Measurements from ENCODE around the gene LLGL2.

The LLGL2 gene

DNA sequence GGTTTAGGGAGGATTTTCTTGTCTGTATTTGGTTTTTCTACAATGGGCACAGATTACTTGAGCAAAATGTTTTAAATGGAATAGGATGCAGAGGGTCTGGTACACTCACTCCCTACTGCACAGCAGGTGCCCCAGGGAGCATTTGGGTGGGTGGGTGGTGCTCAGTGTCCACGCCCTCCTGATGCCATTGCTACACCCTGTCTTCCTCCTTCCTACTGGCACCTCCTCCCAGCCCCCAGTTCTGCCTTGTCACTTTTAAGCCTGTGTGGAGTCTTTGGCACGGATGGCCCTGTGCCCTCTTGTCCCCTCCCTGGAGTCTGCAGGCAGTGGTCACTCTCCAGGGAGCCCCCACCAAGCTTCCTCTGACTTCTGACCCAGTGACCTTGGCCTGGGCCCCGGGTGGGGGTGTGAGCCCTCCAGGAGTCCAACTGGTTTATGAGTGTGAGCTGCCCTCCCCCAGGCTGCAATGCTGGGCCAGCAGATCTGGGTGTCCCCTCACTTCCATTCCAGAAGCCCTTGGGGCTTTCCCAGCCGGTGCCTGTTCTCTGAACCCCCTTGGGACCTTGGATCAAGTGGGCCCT lies 15.5 kb downstream of the LLGL2 start:
- H3K27ac ChIP-seq (ENCODE audit: low read depth, low read length) = no peak overlapping the region
- no peaks in the 10 kb centered on the region for H3K9me2 ChIP-seq (replicated peaks; ENCODE audit: control insufficient read depth, low read length)
- no peaks in the 10 kb centered on the region for H3F3A ChIP-seq (ENCODE audit: control insufficient read depth, insufficient read depth)
- H3K4me3 ChIP-seq (ENCODE audit: low read length) = no peak overlapping the region
- H3K36me3 ChIP-seq (ENCODE audit: control insufficient read depth, low read length) = no peaks in the 10 kb centered on the region
- no peaks in the 10 kb centered on the region for H3K79me2 ChIP-seq (ENCODE audit: control insufficient read depth, low read length)
- H4K20me1 ChIP-seq (ENCODE audit: control insufficient read depth, insufficient read depth, low read depth, low read length) = no peaks in the 10 kb centered on the region
- TF ChIP-seq CTCF (IDR thresholded peaks at IDR 0.05; ENCODE audit: low read depth, low read length, poor library complexity, severe bottlenecking) (no peak), EZH2phosphoT487 (IDR thresholded peaks at IDR 0.05; ENCODE audit: borderline replicate concordance, low read length) (no peak)
- no peak overlapping the region for H3K4me2 ChIP-seq (ENCODE audit: low read length)
- no peaks in the 10 kb centered on the region for H3K4me1 ChIP-seq (ENCODE audit: control insufficient read depth, low read length)
- no peaks in the 10 kb centered on the region for H3K27me3 ChIP-seq (ENCODE audit: control insufficient read depth, low read length)
- no peaks in the 10 kb centered on the region for H3K9me3 ChIP-seq (ENCODE audit: control insufficient read depth, insufficient read depth, low read length)

GRCh38 chr17:75542229-75542628 lies 16.7 kb downstream of the LLGL2 start:
- no peak overlapping the region for H3K4me2 ChIP-seq (ENCODE audit: low read length)
- no peaks in the 10 kb centered on the region for H3K4me1 ChIP-seq (ENCODE audit: control insufficient read depth, low read length)
- H3K79me2 ChIP-seq (ENCODE audit: control insufficient read depth, low read length) = no peaks in the 10 kb centered on the region
- H3K9me3 ChIP-seq (ENCODE audit: control insufficient read depth, insufficient read depth, low read length) = no peaks in the 10 kb centered on the region
- H3K27ac ChIP-seq (ENCODE audit: low read depth, low read length) = no peak overlapping the region
- no peaks in the 10 kb centered on the region for H4K20me1 ChIP-seq (ENCODE audit: control insufficient read depth, insufficient read depth, low read depth, low read length)
- H3F3A ChIP-seq (ENCODE audit: control insufficient read depth, insufficient read depth) = no peaks in the 10 kb centered on the region
- no peaks in the 10 kb centered on the region for H3K9me2 ChIP-seq (replicated peaks; ENCODE audit: control insufficient read depth, low read length)
- H3K36me3 ChIP-seq (ENCODE audit: control insufficient read depth, low read length) = no peaks in the 10 kb centered on the region
- H3K27me3 ChIP-seq (ENCODE audit: control insufficient read depth, low read length) = no peaks in the 10 kb centered on the region
- TF ChIP-seq EZH2phosphoT487 (IDR thresholded peaks at IDR 0.05; ENCODE audit: borderline replicate concordance, low read length) (no peak), CTCF (IDR thresholded peaks at IDR 0.05; ENCODE audit: low read depth, low read length, poor library complexity, severe bottlenecking) (no peak)
- no peak overlapping the region for H3K4me3 ChIP-seq (ENCODE audit: low read length)

DNA sequence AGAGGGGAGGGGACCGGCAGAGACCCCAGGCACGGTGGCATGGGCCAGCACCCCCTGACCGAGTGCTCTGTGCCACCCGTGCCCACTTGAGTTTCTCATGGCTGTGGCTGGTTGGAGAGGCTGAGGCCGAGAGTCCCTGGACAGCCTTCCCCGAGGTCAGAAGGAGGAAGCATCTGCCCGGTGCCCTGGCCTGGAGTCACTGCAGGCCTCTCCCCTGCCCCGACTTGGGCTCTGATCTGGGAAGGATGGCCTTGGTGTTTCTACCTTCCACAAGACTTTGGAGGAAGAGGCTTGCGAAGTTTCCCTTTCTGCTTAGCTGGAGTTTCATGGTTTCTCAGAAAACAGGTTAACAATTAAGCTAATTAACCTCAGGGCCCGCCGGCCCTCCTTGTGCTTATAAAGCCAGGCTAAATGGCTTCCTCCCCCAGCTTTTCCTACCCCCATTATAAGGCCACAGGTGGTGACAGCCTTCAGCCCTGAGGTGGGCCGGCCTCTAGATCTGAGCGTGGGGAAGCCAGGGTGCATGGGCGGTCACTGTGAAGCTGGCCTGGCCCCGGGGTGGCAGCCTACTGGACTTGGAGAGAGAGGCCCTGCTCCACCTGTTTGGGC lies 17.3 kb downstream of the LLGL2 start:
- no peaks in the 10 kb centered on the region for H3F3A ChIP-seq (ENCODE audit: control insufficient read depth, insufficient read depth)
- H4K20me1 ChIP-seq (ENCODE audit: control insufficient read depth, insufficient read depth, low read depth, low read length) = no peaks in the 10 kb centered on the region
- no peak overlapping the region for H3K4me3 ChIP-seq (ENCODE audit: low read length)
- H3K36me3 ChIP-seq (ENCODE audit: control insufficient read depth, low read length) = no peaks in the 10 kb centered on the region
- no peaks in the 10 kb centered on the region for H3K27me3 ChIP-seq (ENCODE audit: control insufficient read depth, low read length)
- H3K4me2 ChIP-seq (ENCODE audit: low read length) = no peak overlapping the region
- no peak overlapping the region for H3K27ac ChIP-seq (ENCODE audit: low read depth, low read length)
- no peaks in the 10 kb centered on the region for H3K9me3 ChIP-seq (ENCODE audit: control insufficient read depth, insufficient read depth, low read length)
- no peaks in the 10 kb centered on the region for H3K4me1 ChIP-seq (ENCODE audit: control insufficient read depth, low read length)
- TF ChIP-seq CTCF (IDR thresholded peaks at IDR 0.05; ENCODE audit: low read depth, low read length, poor library complexity, severe bottlenecking) = no peak
- TF ChIP-seq EZH2phosphoT487 (IDR thresholded peaks at IDR 0.05; ENCODE audit: borderline replicate concordance, low read length) = no peak
- H3K79me2 ChIP-seq (ENCODE audit: control insufficient read depth, low read length) = no peaks in the 10 kb centered on the region
- H3K9me2 ChIP-seq (replicated peaks; ENCODE audit: control insufficient read depth, low read length) = no peaks in the 10 kb centered on the region
